Activated CD8-positive, alpha-beta T cell treated with anti-CD3 and anti-CD28 coated beads for 36 hours (primary cell): Measurements from ENCODE around the gene TRIM13. TPM values are rescaled to one million over a fixed set of nuclear protein-coding genes. Genes with fewer than 3 reads are reported as not detected.

Experiments used
- ATAC-seq: fragments of 200-7000 bp; cut with Tn5 transposase; one replicate; pipeline ENCODE4 v1.10.0; 2021; ENCODE audit warnings: mild to moderate bottlenecking, moderate library complexity
- CTCF ChIA-PET: fragments of 350-600 bp; sonication (Branson Sonifier 250); formaldehyde crosslinking; loops from one replicate; lab custom pipeline; 2021; ENCODE audit warnings: antibody characterized with exemption; lab: Charles Lee
- POLR2A ChIA-PET: fragments of 350-600 bp; sonication (Branson Sonifier 250); formaldehyde crosslinking; loops from one replicate; lab custom pipeline; 2021; ENCODE audit warnings: antibody characterized with exemption; lab: Charles Lee
- DNase-seq: peaks from one replicate; pipeline ENCODE4 v3.0.0-alpha.2; 2020
- H3K27ac Mint-ChIP-seq: one replicate; pipeline ENCODE4 v1.8.0; 2021; ENCODE audit warnings: mild to moderate bottlenecking, mixed read lengths
- H3K27me3 Mint-ChIP-seq: one replicate; pipeline ENCODE4 v1.8.0; 2021; ENCODE audit warnings: mixed read lengths
- H3K36me3 Mint-ChIP-seq: one replicate; pipeline ENCODE4 v1.8.0; 2021; ENCODE audit warnings: low read depth, mixed read lengths
- H3K4me1 Mint-ChIP-seq: one replicate; pipeline ENCODE4 v1.8.0; 2021; ENCODE audit warnings: low read depth, mixed read lengths
- H3K4me3 Mint-ChIP-seq: one replicate; pipeline ENCODE4 v1.8.0; 2021; ENCODE audit warnings: mild to moderate bottlenecking, moderate library complexity, mixed read lengths
- H3K9me3 Mint-ChIP-seq: one replicate; pipeline ENCODE4 v1.8.0; 2021; ENCODE audit warnings: mixed read lengths
- CTCF ChIP-seq: fragments of 200-600 bp; IDR thresholded peaks from one replicate; pipeline ENCODE4 v1.8.0; 2022; ENCODE audit warnings: antibody characterized with exemption, mild to moderate bottlenecking
- intact Hi-C: fragments of 100-400 bp; cut with micrococcal nuclease; formaldehyde crosslinking; loops from one replicate; pipeline ENCODE4 v1.10.0; 2022
- total RNA-seq, 2 experiments: library from RNA; stranded (reverse); gene quantifications; one replicate each; pipeline ENCODE4 v1.2.3, GENCODE V29; 2021

Gene TRIM13
- total RNA-seq, 2 experiments from 2014 or later = 12.5 to 13.4 TPM

- ATAC-seq (no peak), DNase-seq (no peak)
- ChIA-PET CTCF (interaction anchor here (1.8 to 3.3 kb wide), 2 partner anchors 17 to 39 kb away, joined by 5 to 14 read pairs; no protein-coding TSS in a partner anchor), POLR2A (no interaction called here)
- H3K36me3 Mint-ChIP-seq = peaks cover 59% of the 10 kb centered on the region
- no peaks in the 10 kb centered on the region for H3K27me3 Mint-ChIP-seq
- TF ChIP-seq CTCF = no peak
- H3K9me3 Mint-ChIP-seq = no peaks in the 10 kb centered on the region
- peak within 1 kb of the TSS; percentile 44 for H3K27ac Mint-ChIP-seq
- intact Hi-C loops = no loop called here
- peaks cover 23% of the 10 kb centered on the region for H3K4me1 Mint-ChIP-seq
- no peak within 1 kb of the TSS for H3K4me3 Mint-ChIP-seq
Measured at GRCh38 chr13:50015258-50015657, 18.4 kb downstream of the TRIM13 start, which contains the start of gene KCNRG. Gene KCNRG (plus strand): TSS chr13:50015444. CDS start chr13:50015494, 50 bp downstream.

- DNase-seq (no peak), ATAC-seq (no peak)
- Mint-ChIP-seq H3K27me3 (no peaks in the 10 kb centered on the region), H3K9me3 (no peaks in the 10 kb centered on the region), H3K4me1 (peaks cover 20% of the 10 kb centered on the region), H3K4me3 (no peak overlapping the region), H3K27ac (peak overlapping the region; percentile 44), H3K36me3 (peaks cover 58% of the 10 kb centered on the region)
- POLR2A ChIA-PET = no interaction called here
- CTCF ChIA-PET = interaction anchor here (3.3 kb wide), 1 partner anchor 18 kb away, joined by 14 read pairs; no protein-coding TSS in a partner anchor
- intact Hi-C loops = no loop called here
- TF ChIP-seq CTCF = no peak
Measured at GRCh38 chr13:50015750-50016149, 18.9 kb downstream of the TRIM13 start.

GRCh38 chr13:50016444-50016843, 19.6 kb downstream of the TRIM13 start:
- ChIA-PET CTCF (interaction anchor here (1.3 to 3.3 kb wide), 2 partner anchors 10 to 19 kb away, joined by 3 to 14 read pairs; no protein-coding TSS in a partner anchor), POLR2A (no interaction called here)
- H3K4me3 Mint-ChIP-seq = no peak overlapping the region
- no peaks in the 10 kb centered on the region for H3K27me3 Mint-ChIP-seq
- peaks cover 17% of the 10 kb centered on the region for H3K4me1 Mint-ChIP-seq
- intact Hi-C loops = no loop called here
- H3K36me3 Mint-ChIP-seq = peaks cover 52% of the 10 kb centered on the region
- TF ChIP-seq CTCF = no peak
- H3K27ac Mint-ChIP-seq = no peak overlapping the region
- DNase-seq (no peak), ATAC-seq (no peak)
- H3K9me3 Mint-ChIP-seq = no peaks in the 10 kb centered on the region

GRCh38 chr13:50017819-50018218, 21.0 kb downstream of the TRIM13 start:
- CTCF ChIA-PET = interaction anchor here (1.4 kb wide), 1 partner anchor 20 kb away, joined by 6 read pairs; the partner anchor contains the start of gene TRIM13
- no peak for TF ChIP-seq CTCF
- DNase-seq (no peak), ATAC-seq (no peak)
- POLR2A ChIA-PET = no interaction called here
- Mint-ChIP-seq H3K36me3 (peaks cover 43% of the 10 kb centered on the region), H3K27ac (no peak overlapping the region), H3K4me3 (no peak overlapping the region), H3K27me3 (no peaks in the 10 kb centered on the region), H3K9me3 (no peaks in the 10 kb centered on the region), H3K4me1 (peaks cover 16% of the 10 kb centered on the region)
- intact Hi-C loops = no loop called here

- no peaks in the 10 kb centered on the region for H3K9me3 Mint-ChIP-seq
- TF ChIP-seq CTCF = no peak
- peaks cover 25% of the 10 kb centered on the region for H3K36me3 Mint-ChIP-seq
- no peak overlapping the region for H3K27ac Mint-ChIP-seq
- ATAC-seq (no peak), DNase-seq (no peak)
- peaks cover 4% of the 10 kb centered on the region for H3K4me1 Mint-ChIP-seq
- intact Hi-C loops = no loop called here
- H3K27me3 Mint-ChIP-seq = no peaks in the 10 kb centered on the region
- POLR2A ChIA-PET = no interaction called here
- CTCF ChIA-PET = interaction anchor here (0.6 kb wide), 1 partner anchor 637 kb away, joined by 4 read pairs; no protein-coding TSS in a partner anchor
- no peak overlapping the region for H3K4me3 Mint-ChIP-seq
Measured at GRCh38 chr13:50025436-50025835, 28.6 kb downstream of the TRIM13 start.
